GM10266 (cell line): Measurements from ENCODE around the gene SPO11.
A peak's percentile ranks its signal among the peaks of the same experiment; 100 is the strongest.

Source experiments
- DNase-seq: peaks from one replicate; pipeline ENCODE4 v3.0.0; 2012; ENCODE audit errors: extremely low spot score
- TF ChIP-seq, protein P1 (sequence below): IDR thresholded peaks from 2 replicates; pipeline ENCODE4 v1.5.1; 2012; ENCODE audit warnings: mild to moderate bottlenecking, low read depth; ENCODE audit not compliant: control insufficient read depth, insufficient read depth; ENCODE audit errors: missing control alignments

SPO11 gene

DNA sequence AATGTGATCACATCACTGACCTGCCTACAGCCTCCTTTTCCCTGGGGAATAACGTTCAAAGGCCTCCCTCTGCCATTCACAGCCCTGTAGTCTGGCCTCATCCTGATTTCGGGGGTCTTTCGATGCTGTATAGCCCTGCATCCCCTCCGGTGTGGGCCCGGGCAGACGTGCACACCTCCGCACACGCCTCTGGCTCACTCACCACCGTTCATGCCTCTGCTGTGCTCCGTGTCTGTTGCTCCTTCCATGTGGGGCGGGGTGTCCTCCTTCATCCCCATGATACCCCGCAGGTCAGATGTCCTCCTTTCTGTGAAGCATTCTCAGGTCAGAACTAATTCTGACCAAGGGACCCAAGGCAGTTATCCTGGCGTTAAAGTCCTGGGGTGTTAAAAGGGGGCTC is 47.7 kb downstream of the SPO11 start:
- no peak for DNase-seq
- TF ChIP-seq, protein P1, sequence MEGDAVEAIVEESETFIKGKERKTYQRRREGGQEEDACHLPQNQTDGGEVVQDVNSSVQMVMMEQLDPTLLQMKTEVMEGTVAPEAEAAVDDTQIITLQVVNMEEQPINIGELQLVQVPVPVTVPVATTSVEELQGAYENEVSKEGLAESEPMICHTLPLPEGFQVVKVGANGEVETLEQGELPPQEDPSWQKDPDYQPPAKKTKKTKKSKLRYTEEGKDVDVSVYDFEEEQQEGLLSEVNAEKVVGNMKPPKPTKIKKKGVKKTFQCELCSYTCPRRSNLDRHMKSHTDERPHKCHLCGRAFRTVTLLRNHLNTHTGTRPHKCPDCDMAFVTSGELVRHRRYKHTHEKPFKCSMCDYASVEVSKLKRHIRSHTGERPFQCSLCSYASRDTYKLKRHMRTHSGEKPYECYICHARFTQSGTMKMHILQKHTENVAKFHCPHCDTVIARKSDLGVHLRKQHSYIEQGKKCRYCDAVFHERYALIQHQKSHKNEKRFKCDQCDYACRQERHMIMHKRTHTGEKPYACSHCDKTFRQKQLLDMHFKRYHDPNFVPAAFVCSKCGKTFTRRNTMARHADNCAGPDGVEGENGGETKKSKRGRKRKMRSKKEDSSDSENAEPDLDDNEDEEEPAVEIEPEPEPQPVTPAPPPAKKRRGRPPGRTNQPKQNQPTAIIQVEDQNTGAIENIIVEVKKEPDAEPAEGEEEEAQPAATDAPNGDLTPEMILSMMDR = no peak

- TF ChIP-seq, protein P1 = no peak
- DNase-seq = no peak
These were observed 48.5 kb downstream of the SPO11 start for GRCh38 chr20:57378107-57378506.

- DNase-seq = no peak
- TF ChIP-seq, protein P1 = no peak
These were observed 49.2 kb downstream of the SPO11 start for GRCh38 chr20:57378646-57379262.

GRCh38 chr20:57379263-57379647 is 49.7 kb downstream of the SPO11 start:
- TF ChIP-seq, protein P1 = no peak
- no peak for DNase-seq

GRCh38 chr20:57380081-57380750 is 50.6 kb downstream of the SPO11 start:
- TF ChIP-seq, protein P1 = no peak
- DNase-seq = no peak

GRCh38 chr20:57381596-57382503 is 52.2 kb downstream of the SPO11 start:
- DNase-seq = peak; percentile 86
- TF ChIP-seq, protein P1 = peak; percentile 93

DNA sequence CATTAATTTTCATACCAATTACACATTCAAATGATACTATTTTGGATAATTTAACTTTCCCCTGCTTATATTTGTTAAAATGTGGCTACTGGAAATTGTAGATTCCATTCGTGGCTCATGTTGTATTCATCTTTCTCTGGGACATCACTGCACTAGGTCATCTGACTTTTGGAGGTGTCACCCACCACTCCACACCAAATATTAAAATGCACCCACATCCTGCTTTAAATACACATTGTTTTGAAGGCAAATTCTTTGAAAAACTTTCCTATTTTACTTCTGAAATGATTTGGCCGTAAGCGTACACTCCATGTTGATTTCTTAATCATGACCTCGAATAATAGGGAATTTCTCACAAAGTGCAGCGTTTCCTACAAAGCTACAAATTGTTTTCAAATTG is 52.9 kb downstream of the SPO11 start:
- TF ChIP-seq, protein P1 = no peak
- DNase-seq = no peak
